Dermis blood vessel endothelial cell (primary cell): ENCODE data around the gene SELPLG. TPM values are rescaled to one million over a fixed set of nuclear protein-coding genes. Genes with fewer than 3 reads are reported as not detected.
"Not testable (repeated sequence)": the region's sequence is repeated elsewhere in the genome, so short reads cannot be mapped to it uniquely, and the experiment has no call there.

ENCODE experiments used
- DNase-seq: peaks from one replicate; pipeline ENCODE4 v3.0.0; 2010
- total RNA-seq: library from RNA; depleted of rRNA; stranded (reverse); fragments of >200 nt; gene quantifications from 2 replicates; pipeline ENCODE4 v1.2.3, GENCODE V29; 2014

SELPLG gene
- total RNA-seq, 1 donor from 2014 or later, result 0.85 TPM

DNA sequence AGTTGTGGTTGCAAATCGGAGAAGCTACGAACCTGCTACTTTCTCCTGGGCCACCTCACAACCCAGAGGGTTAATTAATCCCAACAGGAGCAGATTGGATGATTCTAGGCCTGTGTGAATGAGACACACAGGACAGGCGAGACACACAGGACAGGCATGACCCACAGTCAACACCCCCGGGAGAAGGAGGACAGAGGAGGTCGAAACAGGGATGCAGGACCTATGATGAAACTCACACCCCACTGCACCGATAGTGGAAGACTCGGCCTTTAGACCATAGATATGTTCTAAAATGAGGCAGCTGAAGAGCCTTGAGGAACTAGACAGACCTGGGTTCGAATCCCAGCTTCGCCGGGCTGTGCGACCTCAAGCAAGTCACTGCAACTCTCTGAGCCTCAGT, 47.4 kb downstream of the SELPLG start:
- no peak for DNase-seq

DNA sequence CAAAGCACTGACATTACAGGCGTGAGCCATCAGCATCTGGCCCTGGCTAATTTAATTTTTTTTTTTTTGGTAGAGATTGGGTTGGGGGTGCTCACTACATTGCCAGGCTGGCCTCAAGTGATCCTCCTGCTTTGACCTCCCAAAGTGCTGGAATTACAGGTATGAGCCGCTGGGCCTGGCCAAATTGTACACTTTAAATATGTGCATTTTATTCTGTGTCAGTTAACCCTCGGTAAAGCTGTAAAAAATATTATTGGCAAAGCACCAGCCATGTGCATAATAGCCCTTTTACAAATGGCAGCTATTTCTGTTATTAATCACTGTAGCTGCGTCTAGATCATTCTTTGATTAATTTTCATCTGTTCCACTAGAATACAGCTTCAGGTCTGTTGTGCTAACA, 47.8 kb downstream of the SELPLG start:
- DNase-seq, result no peak

DNA sequence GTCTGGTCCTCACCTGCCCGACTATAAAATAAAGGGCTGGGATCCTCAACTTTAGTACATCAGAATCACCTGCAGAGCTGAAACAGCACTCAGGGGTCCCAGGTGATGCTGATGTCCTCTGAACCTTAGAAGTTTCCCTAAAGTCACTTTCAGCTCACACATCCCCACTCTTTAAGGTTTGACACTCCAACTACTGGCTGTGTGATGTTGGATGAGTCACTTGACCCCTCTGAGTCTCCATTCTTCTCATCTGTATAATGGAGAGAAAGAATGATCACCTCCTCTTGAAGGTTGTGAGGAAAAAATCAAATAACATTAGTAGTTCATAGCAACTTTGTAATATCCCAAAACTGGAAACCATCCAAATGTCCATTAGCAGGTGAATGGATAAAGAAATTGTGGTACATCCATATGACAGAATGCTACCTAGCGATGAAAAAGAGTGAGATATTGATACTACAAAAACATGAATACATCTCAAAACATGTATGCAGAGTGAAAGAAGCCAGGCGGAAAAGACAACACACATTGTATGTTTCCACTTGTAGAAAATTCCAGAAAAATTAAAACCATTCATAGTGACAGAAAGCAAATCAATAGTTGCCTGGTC, 49.1 kb downstream of the SELPLG start:
- DNase-seq, result no peak

DNA sequence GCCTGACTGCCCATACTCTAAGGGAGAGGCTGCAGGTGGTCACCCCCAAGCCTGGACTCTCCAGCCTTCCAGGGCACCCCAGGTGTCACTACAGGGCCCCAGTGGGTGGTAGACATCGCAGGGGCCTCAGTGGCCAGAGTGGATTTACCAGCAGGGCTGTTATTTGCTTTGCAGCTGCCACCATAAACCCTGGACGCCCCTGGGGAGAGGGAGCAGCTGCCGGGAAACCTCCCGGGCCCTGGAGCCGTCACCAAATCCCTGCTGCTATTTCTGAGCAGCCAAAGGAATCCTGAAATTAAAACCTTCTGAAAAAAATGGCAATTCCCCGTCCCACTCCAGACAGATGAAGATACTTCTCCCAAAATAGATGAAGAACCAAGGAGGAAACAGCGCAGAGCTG, 49.7 kb downstream of the SELPLG start:
- DNase-seq, result no peak

DNA sequence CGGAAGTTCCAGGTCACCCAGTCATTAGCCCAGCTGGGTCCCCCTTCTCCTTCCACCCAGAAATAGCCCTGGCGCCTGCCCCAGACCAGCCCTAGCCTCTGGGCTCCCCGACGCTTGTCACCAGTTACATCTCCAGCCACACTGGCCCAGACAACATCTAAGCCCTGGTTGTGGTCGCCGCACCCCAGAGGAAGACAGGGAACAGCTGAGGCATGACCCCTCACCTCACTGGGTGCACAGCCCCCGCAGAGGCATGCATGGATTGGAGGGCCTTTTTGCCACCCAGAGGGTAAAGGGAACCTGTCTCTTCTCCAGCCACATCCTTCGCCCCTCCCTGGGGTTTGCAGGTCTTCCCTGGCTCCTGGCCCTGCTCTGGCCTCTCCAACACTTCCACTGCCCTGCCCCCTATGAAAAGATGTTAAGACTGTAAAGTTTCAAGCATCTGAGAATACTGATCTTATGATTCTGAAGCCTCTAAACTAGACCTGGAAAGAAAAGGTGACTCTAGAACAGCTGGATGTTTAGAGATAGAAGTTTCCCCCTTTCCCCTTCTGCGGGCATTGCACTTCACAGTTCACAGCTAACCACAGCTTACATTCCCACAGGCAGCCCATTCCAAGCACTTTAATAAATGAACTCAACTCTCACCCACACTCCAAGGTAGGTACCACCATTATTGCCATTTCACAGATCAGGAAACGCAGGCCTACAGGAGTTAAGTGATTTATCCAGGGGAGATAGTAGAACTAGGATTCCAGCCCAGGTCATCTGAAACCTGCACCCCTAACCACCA, 50.5 kb downstream of the SELPLG start:
- DNase-seq, result no peak

DNA sequence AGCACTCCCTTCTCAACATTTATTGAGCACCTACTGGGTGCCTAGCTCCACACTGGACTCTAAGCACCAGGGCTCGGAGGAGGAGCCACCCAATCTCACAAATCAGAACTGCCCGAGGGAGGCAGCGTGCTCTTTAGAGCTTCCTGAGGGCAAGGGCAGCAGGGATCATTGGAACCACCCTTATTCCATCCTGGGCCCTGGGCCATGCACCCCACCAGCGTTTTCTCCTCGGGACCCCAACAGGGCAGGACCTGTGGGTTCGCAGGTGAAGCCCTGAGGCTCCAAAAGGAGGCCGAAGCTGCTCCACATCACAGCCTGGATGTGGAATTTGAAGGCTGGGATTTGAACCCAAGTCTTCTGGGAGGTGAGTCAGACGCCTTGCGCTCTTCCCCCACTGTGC, 51.2 kb downstream of the SELPLG start:
- no peak for DNase-seq

DNA sequence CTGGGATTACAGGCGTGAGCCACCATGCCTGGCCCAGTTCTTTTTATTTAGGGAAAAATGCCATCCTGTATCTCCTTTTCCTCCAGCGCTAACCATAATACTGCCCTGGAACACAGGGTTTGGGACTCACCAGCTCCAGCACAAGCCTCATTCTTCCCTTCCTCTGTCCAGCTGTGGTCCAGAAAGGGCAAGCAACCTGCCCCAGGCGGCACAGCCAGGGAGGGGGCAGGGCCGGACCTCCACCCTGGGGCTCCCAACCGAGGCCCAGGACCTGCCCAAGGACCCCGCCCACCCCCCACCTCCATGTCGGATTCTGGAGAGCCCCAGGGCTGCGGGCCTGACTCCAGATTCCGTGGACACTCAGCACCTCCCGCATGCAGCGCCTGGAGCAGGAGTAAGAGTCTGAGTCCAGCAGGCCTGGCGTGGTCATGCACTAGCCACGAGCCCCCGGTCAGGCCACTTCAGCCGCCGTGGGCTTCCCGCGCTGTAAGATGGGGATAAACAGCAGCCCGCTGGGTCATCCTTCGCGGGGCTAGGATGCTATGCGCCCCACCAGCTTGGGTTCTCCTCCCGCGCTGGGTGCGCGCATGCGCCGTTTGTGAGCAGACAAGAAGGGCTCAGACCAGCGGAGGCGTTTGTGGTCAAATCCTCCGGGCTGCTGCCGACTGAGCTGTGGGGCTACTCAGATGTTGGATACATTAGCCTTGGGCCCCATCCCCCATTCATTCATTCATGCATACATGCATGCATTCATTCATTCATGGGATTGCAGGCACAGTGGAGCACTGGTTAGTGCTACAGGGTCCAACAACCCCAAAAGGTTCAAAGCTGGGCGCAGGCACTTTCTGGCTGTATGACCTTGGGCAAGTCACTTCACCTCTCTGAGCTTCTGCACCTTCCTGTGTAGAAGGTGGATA, 52.1 kb downstream of the SELPLG start:
- DNase-seq, result no peak

DNA sequence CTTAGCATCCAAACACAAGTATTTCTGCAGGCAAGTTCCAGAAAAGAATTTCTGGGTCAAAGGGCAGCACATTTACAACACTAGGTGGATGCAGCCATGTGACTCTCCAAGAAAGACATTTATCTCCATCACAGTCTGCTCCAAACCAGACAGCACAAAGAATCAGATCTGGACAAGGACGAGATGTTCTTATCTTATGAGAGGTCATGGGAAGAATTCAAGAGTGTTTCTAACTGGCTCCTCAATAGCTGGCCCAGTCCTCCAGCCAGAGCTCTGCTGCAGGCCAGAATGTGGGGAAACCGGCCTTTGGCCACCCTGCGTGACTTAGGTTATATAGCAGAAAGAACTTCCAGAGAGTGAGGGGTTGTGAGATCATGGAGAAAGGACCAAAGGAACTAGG, 53.2 kb downstream of the SELPLG start:
- DNase-seq, result no peak

DNA sequence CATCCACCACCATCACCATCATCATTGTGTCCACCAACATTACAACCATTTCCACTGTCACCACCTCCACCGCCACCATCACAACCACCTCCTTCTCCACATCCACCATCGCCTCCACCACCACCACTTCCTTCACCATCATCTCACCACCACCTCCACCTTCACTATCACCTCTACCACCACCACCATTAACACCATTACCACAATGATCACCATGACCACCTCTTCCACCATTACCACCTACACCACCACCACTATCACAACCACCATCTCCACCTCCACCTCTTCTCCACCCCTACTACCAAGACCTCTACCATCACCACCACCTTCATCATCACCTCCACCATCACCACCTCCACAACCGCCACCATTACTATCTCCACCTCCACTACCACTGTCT, 54.9 kb downstream of the SELPLG start:
- DNase-seq, result no peak

DNA sequence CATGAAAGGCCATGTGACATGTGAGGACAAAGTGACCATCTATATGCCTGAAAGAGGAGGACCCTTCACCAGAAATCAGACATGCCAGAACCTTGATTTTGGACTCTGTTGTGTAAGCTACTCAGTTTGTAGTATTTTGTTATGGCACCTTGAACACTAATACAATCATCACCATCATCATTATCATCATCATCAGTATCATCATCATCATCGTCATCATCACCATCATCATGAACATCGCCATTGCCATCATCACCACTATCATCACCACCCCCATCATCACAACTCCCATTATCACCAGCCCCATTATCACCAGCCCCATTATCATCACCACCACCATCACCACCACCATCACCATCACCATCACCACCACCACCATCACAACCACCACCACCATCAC, 55.4 kb downstream of the SELPLG start:
- DNase-seq, result no peak

DNA sequence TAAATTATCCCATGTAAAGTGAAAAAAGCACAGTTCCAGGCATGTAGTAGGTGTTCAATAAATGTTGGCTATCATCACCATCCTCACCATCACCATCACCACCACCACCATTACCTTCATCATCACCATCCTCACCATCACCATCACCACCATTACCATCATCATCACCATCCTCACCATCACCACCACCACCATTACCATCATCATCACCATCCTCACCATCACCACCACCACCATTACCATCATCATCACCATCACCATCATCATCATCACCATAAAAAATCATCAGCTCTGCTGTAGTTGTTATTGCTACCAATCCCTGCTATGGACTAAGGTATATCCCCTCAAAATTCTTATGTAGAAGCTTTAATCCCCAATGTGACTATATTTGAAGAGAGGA, 56.2 kb downstream of the SELPLG start:
- DNase-seq, result no peak

DNA sequence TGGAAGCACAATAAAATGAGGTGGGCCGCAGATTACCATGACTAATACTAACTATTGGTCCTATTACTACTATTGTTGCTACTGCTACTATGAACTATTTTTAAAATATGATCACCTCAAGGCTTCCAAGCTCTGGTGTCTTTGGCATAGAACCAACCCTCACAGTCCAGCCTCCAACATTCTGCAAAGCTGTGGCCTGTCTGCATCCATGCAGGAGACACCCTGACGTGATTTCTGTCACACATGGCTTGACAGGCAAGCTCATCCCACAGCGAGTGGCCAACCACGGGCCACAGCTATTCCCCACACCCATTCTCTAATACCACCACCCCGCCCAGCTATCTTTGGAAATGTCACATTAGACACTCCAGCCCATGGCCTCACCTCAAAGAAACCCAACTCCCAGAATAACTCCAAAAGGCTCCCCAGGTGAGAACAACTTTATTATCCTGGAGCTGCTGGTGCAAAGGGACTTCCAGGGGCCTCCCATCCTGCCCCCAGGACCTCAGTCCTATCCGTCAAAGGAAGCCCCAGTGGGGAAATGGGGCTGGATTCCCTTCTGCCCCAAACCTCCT, 56.9 kb downstream of the SELPLG start:
- DNase-seq, result no peak

DNA sequence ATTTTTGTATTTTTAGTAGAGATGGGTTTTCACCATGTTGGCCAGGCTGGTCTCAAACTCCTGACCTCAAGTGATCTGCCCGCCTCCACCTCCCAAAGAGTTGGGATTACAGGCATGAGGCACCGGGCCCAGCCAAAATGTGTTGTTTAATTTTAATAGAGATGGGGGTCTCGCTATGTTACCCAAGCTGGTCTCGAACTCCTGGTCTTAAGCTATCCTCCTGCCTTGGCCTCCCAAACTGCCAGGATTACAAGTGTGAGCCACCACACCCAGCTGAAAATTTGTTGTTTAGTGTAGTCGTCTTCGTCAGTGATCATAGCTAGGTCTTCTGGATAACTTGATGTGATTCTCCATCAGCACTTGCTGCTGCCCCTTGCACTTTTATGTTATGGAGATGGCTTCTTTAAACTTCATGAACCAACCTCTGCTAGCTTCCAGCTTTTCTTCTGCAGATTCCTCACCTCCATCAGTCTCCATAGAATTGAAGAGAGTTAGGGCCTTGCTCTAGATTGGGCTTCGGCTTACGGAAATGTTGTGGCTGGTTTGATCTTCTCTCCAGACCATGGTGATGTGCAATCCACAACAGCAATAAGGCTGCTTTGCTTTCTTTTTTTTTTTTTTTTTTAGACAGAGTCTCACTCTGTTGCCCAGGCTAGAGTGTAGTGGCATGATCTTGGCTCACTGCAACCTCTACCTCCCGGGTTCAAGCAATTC, 58.3 kb downstream of the SELPLG start:
- no peak for DNase-seq

DNA sequence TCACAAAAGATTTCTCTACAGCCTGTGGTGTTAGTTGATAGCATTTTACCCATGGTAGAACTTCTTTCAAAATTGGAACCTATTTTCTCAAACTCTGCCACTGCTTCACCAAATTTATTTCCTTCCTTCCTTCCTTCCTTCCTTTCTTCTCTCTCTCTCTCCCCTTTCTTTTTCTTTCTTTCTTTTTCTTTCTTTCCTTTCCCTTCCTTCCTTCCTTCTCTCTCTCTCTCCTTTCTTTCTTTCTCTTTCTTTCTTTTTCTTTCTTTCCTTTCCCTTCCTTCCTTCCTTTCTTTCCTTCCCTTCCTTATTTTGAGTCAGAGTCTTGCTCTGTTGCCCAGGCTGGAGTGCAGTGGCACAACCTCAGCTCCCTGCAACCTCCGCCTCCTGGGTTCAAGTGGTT, 59.4 kb downstream of the SELPLG start:
- not testable (repeated sequence) for DNase-seq

DNA sequence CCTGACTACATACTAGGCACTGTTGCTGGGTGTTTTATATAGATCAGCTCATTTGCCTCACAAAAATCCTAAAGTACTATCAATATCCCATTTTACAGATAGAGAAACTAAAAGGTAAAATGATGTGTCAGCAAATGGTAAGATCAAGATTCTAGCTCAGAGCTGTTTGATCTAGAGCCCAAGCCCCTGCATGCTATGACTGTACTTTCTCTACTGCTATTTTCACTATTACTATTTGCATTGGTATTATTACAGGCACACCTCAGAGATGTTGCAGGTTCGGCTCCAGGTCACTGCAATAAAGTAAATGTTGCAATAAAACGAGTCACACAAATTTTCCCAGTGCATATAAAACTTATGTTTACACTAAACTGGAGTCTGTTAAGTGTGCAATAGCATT, 60.4 kb downstream of the SELPLG start:
- no peak for DNase-seq

DNA sequence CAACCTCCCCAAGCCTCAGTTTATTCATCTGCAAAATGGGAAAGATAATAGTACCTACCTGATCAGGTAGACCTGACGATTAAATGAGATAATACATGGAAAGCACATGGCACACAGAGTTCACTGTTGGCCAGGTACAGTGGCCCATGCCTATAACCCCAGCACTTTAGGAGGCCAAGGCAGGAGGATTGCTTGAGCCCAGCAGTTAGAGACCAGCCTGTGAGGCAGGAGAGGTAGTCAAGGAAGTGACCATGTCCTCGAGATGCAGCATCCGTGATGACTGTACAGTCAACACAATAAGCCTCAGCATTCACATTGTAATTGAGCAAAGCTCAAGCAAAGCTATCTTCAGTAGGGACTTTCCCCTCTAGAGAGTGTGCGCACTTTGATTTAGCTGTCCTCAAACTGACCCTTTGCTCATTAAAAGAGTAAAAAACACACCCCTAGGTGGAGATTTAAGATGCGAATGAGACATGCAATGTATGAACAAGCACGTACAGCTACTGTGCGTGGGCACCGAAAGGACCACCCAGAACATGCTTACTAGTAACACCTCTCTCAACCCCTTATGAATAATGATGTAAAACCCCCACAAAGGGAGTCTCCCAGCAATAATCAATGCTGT, 61.4 kb downstream of the SELPLG start:
- peak; percentile 60 for DNase-seq

Other genes with a start within 250 kb of the SELPLG start
- 7.0 TPM in 2 replicates for gene FICD, start 118.6 kb downstream of the SELPLG start, total RNA-seq
- gene SART3, start 72.7 kb downstream of the SELPLG start, total RNA-seq, result 59.3 and 76.7 TPM in 2 replicates
- 96.5 and 106 TPM in 2 replicates for gene ISCU, start 71.3 kb downstream of the SELPLG start, total RNA-seq
- under 0.01 TPM in 1 of 2 replicates, not detected in the other for gene TMEM119, start 35.8 kb downstream of the SELPLG start, total RNA-seq
- 131 and 213 TPM in 2 replicates for gene CORO1C, start 97.6 kb upstream of the SELPLG start, total RNA-seq
- 19.7 and 37.7 TPM in 2 replicates for gene SSH1, start 223.7 kb upstream of the SELPLG start, total RNA-seq
- gene DAO, start 246.2 kb upstream of the SELPLG start, total RNA-seq, result under 0.01 TPM in 1 of 2 replicates, not detected in the other